Suppressor macrophage treated with lipopolysaccharide for 1 hour (primary cell): ENCODE measurements around the gene SMIM41.

ENCODE experiments used
- DNase-seq, 3 donors: peaks; one replicate each; pipeline ENCODE4 v3.0.0-alpha.2; 2020 to 2022

Gene SMIM41

DNA sequence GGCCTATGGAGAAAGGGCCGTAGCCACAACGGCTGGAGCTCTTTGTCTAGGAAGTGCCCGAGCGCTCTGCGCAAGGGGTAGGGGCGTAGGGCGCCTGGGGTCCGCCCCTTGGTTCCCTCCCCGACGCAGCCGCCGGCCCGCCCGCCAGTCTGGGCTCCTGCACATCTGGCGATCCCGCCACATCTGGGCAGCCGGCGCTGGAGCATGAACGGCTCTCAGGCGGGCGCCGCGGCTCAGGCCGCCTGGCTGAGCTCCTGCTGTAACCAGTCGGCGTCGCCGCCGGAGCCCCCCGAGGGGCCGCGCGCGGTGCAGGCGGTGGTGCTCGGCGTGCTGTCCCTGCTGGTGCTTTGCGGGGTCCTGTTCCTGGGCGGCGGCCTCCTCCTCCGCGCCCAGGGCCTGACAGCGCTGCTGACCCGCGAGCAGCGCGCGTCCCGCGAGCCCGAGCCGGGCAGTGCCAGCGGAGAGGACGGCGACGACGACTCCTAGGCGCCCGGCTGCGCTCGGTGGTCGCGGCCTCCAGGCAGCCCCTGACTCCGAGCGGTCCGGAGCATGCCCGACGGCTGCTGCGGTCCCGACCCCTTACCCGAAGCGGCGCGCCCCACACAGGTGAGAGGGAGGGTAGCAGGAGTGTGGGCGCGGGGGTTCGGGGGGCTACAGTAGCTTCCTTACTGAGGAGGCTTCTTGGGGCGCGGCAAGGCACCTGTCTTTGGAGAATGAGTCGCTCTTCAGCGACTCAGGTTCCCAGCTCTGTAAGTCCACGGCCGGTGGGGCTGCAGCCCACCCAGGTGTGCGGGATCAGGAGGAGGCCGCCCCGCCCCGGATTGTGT lies at the start of gene SMIM41:
TSS of gene SMIM41 (plus strand) at position 129 of the 827 bp plus-strand sequence. CDS start at position 205, 76 bp downstream.
- no peak for DNase-seq

DNA sequence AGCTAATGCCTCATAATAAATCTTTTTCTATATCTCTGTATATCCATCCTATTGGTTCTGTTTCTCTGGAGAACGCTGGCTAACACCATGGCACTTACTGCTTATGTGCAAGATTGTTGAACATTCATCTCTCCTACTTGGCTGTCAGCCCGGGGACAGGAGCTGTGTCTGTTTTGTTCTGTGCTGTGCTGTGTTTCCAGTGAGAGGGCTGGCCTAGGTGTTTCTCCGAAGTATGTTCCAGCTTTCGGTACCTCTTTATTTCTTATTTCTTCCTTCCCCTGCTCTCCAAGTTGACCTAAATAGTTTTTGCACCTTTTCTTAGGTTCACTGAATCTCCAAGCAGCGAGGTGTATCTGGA lies 47.1 kb upstream of the SMIM41 start:
- DNase-seq: no peak

DNA sequence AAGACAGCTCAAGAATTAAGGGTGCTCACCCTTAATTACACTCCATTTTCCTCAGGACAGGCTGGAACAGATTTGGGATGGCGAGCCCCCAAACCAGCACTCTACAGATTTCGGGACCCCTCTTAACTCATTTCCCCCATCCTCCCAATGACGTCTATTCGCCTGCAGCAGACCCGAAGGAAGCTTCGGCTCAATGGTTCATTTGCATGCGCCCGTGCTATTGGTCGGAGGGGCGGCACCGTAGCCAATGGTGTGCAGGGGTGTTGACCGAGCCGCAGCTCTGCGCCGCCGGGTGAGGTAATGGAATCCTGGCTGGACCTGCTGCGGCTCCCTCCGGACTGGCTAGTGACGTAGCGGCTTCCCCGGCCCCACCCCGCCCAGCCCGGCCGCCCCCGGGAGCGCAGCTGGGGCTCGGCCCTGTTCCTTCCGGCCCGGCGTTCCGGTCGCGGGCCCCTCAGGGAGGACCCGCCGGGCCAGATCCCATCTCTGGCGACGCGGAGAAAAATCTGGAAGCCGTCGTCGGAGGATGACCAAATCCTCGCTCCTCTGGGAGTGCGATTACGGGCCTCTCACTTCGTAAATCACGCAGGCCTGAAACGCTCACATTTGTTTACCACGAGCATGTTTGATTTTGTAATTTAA lies 46.6 kb upstream of the SMIM41 start:
- DNase-seq: peak; percentile 96 to 97 (median 97)

DNA sequence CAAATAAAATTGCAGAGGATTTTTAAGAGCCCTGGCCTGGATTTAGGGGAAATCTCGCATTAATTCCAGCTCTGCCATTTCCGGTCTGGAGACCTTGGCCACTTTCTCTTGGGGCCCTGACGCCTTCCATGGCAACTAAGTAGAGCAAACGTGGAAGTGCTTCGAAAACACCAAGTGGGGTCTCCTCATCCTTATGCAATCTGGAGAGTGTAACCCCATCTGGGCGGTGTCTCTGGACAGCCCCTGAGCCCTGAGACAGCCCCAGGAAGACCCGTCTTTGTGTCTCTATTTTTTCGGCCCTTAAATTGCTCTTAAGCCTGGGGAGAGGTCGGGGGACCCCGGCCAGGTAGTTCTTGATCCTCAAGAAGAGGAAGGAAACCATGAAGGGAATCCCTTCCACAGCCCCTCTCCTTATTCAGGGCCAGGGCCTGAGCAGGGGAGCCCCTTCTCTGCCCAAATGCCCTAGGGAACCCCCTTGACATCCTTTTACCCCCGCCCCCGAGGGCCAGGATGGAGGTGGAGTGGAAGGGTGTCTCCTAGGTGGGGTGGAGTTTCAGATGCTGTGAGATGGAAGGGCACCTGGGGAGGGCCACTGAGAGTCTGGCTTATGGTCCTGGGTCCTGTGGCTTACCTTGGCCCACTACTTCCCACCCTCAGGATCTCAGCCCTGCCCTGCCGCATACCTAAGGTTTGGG lies 45.9 kb upstream of the SMIM41 start:
- DNase-seq: no peak

DNA sequence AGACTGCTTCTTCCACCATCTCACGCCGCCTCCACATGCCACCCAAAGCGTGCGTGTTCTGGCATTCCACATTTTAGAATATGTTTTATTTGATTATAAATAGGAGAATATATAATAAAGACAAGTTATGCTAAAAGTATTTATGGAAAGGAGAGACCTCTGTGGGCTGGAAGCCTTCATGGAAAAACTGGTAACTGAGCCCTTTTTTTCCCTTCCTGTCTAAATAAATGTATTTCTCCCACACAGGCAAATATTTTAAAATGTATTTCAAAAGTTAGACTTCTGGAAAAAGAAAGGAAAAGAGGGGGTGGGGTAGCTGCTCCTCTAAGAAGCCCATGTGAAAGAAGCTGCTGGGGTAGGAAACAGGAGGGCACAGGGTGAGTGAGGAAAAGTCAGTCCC lies 44.3 kb upstream of the SMIM41 start:
- no peak for DNase-seq

DNA sequence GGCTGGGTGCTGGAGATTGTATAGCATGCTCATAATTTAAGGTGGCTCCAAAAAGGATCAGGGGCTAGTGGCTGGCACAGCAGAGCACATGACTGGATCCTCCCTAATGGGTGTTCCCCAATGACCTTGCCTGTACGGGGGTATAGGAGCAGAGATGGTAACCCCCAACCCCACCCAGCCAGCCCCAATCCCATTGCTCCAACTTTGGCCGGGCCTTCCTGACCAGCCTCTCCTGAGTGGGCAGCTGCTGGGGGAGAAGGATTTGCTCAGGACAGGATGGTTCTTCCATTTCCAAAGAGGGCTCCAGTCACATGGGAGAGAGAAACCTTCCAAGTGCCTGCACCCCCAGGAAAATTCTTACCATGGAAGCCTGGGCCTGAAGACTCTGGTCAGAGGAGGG lies 43.6 kb upstream of the SMIM41 start:
- DNase-seq: no peak

DNA sequence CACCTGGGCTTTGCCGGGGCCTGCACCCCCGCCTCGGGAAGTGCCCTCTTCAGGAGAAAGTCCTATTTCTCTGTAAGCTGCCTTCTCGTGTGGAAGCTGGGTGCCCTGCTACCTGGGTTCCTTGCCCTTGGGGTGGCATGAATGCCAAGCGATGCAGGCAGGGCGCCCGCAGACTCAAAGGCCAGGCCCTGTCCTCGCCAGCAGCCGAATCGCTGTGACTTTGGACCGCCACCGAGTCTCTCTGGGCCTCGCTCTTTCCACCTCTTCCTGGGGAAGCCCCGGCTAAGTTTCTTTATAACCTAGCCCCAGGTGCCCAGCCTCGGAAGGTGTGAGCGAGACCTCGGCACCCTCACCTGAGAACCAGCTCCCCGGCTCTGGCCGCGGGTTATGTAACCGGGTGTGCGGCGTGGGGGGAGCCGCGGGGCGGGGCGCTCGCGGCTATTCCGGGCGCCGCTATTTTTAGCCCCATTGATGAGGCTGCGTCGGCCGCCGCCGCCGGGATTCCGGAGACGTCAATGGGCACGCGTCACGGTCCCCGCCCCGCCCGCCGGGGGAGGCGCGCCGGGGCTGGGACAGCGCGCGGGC lies 42.8 kb upstream of the SMIM41 start:
- peak; percentile 79 to 92 (median 87) for DNase-seq

DNA sequence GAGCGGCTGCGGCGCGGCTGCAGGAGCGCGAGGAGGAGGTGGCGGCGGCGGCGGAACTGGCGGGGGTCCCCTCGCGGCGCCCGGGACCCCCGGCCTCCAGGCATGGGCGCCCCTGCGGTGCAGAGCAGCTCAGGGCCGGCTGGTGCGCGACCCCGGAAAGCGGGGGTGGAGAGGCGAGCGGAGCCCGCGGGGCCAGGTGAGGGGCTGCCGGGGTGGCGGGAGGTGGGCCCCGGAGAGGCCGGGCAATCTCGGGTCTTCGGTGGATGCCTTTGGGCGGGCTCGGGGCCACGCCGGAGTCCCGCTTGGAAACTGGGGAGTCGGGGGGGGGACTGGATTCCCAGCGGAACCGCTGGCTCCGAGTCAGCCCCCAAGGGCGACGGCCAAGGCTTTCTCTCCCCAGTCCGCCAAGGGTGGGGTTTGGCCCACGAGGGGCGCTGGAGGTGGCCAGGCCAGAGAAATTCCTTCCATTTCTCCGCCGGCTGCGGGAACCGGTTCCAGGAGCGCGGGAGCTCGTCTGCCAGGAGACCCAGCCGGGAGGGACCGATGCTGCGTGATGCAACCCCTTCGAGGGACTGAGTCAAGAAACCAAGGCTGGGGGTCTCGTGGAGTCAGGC lies 42.1 kb upstream of the SMIM41 start:
- peak in 1 of 3 donors; percentile 35 for DNase-seq

DNA sequence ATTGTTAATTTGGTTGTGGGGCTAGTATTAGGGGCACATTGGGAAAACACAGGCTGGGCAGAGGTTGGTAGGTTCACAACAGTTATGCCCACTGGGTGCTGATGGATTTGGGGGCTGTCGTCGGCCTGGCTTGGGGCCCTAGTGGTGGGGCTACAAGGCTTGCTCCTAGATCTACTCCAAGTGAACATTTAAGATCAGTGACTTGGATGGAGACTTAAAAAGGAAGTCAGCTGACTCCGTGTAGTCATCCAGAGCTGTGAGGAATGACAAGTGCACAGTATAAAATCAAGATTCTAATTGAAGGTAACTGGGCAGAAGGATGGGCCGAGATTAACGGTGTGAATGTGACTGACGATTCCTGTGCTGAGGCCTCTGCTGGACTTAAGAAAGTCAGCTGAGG lies 41.1 kb upstream of the SMIM41 start:
- peak; percentile 50 to 65 (median 63) for DNase-seq

DNA sequence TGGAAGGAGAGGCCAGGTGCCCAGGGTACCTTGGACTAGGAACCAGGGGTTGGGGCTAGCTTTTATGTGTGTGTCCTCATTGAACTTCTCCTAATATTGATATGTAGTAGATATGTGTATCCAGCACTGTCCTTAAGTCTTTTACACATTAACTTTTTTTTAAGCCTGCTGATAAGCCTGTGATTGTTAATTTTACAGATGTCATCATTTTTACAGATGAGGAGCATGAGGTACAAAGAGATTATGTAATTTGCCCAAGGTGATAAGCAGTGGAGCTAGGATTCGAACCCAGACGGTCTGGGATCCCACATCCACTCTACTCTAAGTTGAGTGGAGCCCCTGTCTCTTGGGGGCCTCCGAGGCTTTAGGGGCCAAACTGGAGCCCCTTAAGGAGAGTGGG lies 38.5 kb upstream of the SMIM41 start:
- DNase-seq: no peak

DNA sequence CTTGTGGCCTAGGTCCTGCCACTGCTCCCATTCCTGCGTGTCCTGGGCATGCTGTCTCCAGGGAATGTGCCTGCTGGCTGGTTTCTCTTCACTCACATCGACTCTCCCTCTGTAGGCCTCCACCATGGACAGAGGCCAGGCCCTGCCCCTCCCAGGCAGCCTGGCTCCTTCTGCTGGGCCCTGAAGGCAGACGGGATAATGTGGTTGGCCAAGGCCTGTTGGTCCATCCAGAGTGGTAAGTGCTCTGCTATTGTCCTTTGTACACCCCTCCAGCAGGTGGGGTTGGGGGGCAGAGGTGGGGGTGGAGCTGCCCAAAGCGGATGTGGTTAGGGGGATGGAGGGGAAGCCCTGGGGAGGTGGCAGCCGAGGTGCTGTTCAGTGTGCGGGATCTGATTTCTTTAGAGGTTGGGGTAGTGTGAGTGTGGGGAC lies 37.8 kb upstream of the SMIM41 start:
- DNase-seq: no peak

DNA sequence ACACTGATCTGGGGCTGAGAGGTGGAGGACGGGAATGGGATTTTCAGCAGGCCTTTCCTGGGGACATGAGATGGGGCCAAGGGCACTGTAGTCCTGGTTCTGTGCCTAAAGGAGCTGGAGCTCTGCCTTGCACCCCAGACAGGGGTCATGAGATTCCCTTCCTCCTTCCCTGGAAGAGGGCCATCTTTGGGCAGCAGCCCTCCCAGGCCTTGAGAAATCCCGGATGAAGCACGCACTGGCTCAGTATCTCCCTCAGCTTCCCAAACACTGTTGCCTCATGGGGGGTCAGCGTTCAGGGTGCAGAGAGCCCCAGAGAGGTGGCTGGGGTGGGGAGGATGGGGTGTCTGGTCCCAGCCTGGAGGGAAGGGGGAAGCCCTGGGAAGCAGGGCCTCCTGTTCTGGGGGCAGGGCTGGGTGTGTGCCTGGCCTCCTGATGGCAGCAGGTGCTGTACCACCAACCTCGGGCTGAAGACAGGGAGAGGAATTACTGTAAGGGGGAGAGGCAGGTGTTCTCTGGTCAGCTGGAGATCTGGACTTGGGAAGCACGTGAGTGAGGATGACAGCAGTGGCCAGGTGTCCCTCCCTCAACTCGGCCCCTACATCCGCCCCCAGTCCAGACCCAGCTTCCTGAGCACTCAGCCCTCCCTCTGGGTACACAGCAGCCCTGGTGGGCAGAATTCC lies 36.7 kb upstream of the SMIM41 start:
- DNase-seq: no peak

DNA sequence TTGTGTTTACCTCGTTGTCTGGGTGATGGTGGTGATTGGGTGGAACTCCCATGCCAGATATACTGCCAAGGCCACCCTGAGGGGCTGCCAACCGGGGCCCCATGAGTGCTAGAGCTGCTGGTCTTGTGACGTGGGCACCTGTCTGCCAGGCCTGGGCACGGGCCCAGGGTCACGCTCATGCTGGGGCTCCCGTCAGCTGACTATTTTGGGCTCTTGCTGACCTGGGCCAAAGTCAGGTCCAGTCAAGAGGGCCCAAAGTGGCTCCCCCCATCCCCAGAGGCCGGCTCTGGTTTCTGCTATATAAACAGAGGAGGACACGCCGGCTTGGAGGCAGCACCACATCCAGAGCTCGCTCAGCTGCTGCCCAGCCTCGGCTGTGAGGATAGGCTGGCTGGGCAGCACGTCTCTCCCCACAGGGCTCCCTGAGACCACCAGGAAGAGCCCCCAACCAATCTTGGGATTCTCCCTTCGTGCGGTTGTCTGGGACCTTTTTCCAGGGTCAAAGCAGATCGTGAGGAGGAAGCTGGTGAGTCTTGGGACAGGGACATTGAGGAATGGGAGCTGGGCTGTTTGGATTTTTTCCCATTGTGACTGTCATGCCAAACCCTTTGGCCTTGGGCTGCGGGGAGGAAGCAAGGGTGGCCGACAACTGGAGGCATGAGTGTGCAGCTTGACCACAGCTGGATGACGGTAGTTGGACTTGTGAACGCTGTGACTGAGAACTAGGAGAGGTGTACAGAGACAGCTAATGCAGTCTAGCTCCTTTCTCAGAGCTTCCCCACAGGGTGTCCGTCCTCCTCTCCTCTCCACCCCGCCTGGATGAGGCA lies 35.9 kb upstream of the SMIM41 start:
- no peak for DNase-seq

DNA sequence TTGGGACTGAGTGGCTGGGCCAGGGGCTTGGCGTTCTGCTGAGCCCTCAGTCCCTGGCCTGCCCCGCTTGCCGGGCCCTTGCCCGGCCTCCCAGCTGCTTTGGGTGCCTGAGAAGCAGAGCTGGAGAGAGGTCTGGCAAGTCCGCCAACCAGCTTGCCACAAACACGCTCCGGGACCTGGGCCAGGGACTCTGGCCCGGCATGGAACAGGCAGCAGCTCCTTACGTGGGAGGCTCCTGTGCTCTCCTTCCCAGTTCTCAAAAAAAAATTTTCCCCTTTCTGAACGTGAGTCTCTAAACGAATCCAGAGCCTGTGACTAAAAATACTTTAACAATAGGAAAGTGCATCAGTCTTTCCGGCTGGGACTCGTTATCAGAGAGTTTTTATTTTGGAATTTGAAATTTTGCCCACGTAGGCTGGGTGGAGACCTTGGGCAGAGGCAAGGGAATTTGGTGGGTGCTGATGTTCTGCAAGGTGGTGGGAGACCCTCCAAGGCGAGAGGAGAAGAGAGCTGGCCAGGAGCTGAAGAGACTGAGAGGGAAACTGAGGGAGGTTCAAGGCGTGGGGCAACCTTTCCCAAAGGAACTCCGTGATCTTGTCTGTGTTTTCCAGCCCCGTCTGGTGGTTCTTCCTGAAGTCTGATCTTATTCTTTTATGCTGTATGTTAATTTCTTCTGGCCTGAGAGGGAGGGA lies 35.1 kb upstream of the SMIM41 start:
- no peak for DNase-seq

DNA sequence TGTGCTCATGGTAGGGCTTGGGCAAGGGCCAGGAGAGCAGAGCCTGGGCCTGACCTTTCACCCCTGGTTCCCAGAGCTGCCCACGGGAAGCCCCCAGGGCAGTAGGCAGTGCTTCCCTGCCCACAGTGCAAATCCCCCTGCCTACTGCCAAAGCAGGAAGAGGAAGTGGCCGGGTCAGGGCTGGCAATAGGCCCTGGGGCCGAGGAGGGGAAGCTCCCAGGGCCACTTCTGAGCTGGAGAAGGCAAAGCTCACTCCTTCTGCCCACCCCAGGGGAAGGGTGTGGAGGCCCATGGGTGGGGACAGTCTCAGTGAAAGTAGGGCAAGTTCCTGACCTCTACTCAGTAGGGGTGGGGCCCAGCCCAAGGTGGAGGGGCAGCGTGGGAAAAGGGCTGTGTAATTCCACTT lies 33.7 kb upstream of the SMIM41 start:
- DNase-seq: peak; percentile 89 to 94 (median 91)

DNA sequence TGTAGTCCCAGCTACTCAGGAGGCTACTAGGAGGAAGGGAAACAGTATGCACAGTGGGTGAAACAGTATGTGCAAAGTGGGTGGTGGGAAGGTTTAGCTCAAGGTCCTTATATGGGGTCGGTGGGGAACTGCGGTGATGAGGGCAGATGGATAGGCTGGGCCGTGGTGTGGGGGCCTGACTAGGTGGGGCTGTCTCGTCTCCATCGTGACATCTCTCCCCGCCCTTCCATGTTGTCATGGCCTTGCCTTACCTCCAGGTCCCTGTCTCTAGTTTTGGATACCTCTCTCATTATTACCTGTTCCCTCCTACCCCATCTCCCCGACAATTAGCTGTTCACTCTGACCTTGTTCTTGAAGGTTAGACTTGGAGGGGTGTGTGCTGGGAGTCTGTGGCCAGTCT lies 32.6 kb upstream of the SMIM41 start:
- no peak for DNase-seq

DNA sequence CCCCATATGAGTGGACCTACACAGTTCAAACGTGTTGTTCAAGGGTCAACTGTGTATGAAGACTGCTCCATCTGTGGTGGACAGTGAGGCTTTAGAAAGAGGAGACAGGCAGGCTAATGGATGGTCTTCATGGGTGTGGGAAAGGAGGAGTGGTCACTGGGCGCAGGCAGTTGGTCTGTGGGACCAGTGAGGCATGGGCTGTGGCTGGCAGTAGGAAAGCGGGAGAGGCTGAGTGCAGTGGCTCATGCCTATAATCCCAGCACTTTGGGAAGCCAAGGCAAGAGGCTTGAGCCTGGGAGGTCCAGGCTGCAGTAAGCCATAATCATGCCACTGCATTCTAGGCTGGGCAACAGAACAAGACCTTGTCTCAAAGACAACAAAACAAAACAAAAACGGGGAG lies 30.2 kb upstream of the SMIM41 start:
- DNase-seq: no peak

DNA sequence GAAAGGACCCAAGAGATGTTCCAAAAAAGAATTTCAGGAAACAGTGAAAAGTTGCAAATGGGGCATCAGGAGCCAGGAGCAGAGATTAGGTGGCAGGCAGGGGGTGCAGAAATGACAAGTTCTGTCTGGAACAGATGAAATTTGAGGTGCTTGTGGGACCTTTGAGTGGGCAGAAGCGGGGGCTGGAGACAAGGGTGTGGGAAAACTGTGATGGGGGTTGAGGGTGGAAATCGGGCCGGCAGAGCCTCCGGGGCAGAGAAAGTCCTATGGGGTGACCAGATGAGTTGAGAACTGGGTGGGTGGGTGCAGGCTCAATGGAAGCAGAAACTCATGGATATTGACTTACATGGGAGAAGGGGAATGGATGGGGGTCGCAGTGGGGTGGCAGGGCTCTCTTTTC lies 29.8 kb upstream of the SMIM41 start:
- DNase-seq: no peak

DNA sequence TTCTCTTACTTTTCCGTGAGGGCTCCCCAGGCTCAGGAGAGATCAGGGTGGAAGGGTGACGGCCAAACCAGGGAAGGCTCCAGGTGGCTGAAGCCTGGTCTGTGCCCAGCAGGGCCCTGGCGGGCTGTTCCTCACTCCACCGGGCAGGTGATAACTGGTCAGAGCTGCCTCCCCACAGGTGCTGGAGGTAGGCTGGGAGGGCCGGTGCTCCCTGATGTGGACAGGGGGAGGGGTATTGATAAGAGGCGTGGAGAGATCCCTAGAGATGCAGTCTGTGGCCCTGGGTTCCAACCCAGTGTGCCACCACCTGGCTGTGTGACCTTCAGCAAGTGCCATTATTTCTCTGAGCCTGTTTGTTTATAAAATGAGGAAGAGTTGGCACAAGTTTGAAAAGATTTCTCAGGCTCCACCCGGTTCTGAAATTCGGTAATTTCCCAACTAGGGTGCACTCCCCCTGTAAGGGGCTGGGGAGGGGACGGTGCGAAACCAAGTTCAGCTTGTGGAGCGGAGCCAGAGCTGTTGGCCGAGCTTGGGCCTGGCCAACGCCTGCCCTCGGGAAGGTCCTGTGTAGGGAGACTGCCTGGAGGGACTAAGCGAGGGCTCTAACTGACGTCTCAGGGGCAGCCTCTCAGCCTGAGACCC lies 29.3 kb upstream of the SMIM41 start:
- DNase-seq: peak; percentile 78 to 89 (median 86)
